ENCODE measurements around the gene SNX4.

Gene SNX4

GRCh38 chr3:125403789-125404188, 116.2 kb downstream of the SNX4 start:
- DNase-seq (ENCODE audit: low read depth in 2 of 2): no peak

GRCh38 chr3:125402639-125403038, 117.4 kb downstream of the SNX4 start:
- no peak for DNase-seq (ENCODE audit: low read depth in 2 of 2)

- DNase-seq (ENCODE audit: low read depth in 2 of 2): no peak
These were observed 118.6 kb downstream of the SNX4 start for GRCh38 chr3:125401402-125401801.

GRCh38 chr3:125398952-125399351, 121.0 kb downstream of the SNX4 start:
- DNase-seq (ENCODE audit: low read depth in 2 of 2): no peak

All from stimulated activated CD8-positive, alpha-beta memory T cell treated with anti-CD3 and anti-CD28 coated beads, Interleukin-7, amount 100 ng/mL, for 4 hours (primary cell).